HepG2 (cell line): ENCODE measurements around the gene DENND5B. TPM values are rescaled to one million over a fixed set of nuclear protein-coding genes. Genes with fewer than 3 reads are reported as not detected.

Experiments
- ATAC-seq: fragments of 200-7000 bp; cut with Tn5 transposase; 3 replicates; pipeline ENCODE4 v1.9.1; 2020; ENCODE audit warnings: mild to moderate bottlenecking, moderate library complexity
- Bru-seq: library from RNA; stranded (reverse); fragments of 400-500 nt; gene quantifications from one replicate; lab custom pipeline; 2021; lab: Mats Ljungman, UMichigan
- BruChase-seq, 2 experiments: library from RNA; stranded (reverse); fragments of 400-500 nt; gene quantifications; one replicate each; lab custom pipeline; 2021; lab: Mats Ljungman, UMichigan
- BruUV-seq: library from RNA; stranded (reverse); fragments of 400-500 nt; replicated peaks from 2 replicates; lab custom pipeline; 2021; lab: Mats Ljungman, UMichigan
- CTCF ChIA-PET: fragments of 300-600 bp; formaldehyde crosslinking; extraction: SDS; loops from one replicate; lab custom pipeline; 2021; ENCODE audit warnings: low total read pairs, inconsistent platforms, low intra/inter-chr PET ratio; lab: Yijun Ruan, JAX
- POLR2A ChIA-PET: fragments of 350-600 bp; sonication (Branson Sonifier 250); formaldehyde crosslinking; loops from one replicate; lab custom pipeline; 2020; ENCODE audit warnings: antibody characterized with exemption, inconsistent platforms; lab: Yijun Ruan, JAX
- DNase-seq: peaks from one replicate; pipeline ENCODE4 v3.0.0-alpha.2; 2015; ENCODE audit warnings: low spot score
- FAIRE-seq: peaks from 3 replicates; lab custom pipeline; 2011; peaks lifted over from hg19 to GRCh38; lab: Jason Lieb, UNC
- H2AFZ ChIP-seq: one replicate; pipeline ENCODE4 v1.6.1; 2011; ENCODE audit warnings: low read length, inconsistent platforms
- H3K27ac ChIP-seq: fragments of 300-600 bp; 3 replicates; pipeline ENCODE4 v1.8.0; 2011; ENCODE audit warnings: mixed run types, mild to moderate bottlenecking, mixed read lengths, low read length, inconsistent platforms; ENCODE audit not compliant: insufficient read depth; ENCODE audit errors: extremely low read length
- H3K27me3 ChIP-seq, 2 experiments: fragments of 200-600 bp in 1 of 2; 2 replicates in 1 of 2; 3 replicates in 1 of 2; pipeline versions ENCODE4 v1.6.0 to v1.8.0; 2011; ENCODE audit warnings: low read length in 2 of 2, mild to moderate bottlenecking in 2 of 2, moderate library complexity in 2 of 2, inconsistent platforms in 1 of 2; ENCODE audit not compliant: insufficient read depth in 2 of 2, control insufficient read depth in 1 of 2
- H3K36me3 ChIP-seq, 2 experiments: fragments of 200-600 bp in 1 of 2; replicated peaks in 1 of 2; 2 replicates in 1 of 2; 3 replicates in 1 of 2; pipeline versions ENCODE4 v1.5.1 to v1.8.0; 2011; ENCODE audit warnings: low read length in 2 of 2, inconsistent platforms in 1 of 2; ENCODE audit not compliant: insufficient read depth in 2 of 2, control insufficient read depth in 1 of 2
- H3K4me1 ChIP-seq: 2 replicates; pipeline ENCODE4 v1.5.1; 2012; ENCODE audit warnings: low read length, inconsistent platforms; ENCODE audit not compliant: insufficient read depth
- H3K4me2 ChIP-seq: 2 replicates; pipeline ENCODE4 v1.6.0; 2011; ENCODE audit warnings: low read depth, low read length, inconsistent platforms
- H3K4me3 ChIP-seq, 3 experiments: fragments of 200-600 bp in 1 of 3; sonication (generic), shearing (Covaris generic) in 1 of 3; replicated peaks in 1 of 3; 2 replicates each; pipeline ENCODE4 v1.5.1; 2011 to 2016; ENCODE audit warnings: low read length in 3 of 3, inconsistent platforms in 2 of 3, low read depth in 2 of 3, mild to moderate bottlenecking in 2 of 3, control low read depth in 1 of 3, mixed read lengths in 1 of 3; ENCODE audit not compliant: insufficient read depth in 1 of 3
- H3K79me2 ChIP-seq: one replicate; pipeline ENCODE4 v1.6.1; 2011; ENCODE audit warnings: low read length, inconsistent platforms; ENCODE audit not compliant: insufficient read depth
- H3K9ac ChIP-seq: 2 replicates; pipeline ENCODE4 v1.6.0; 2011; ENCODE audit warnings: mild to moderate bottlenecking, low read depth, low read length, inconsistent platforms; ENCODE audit not compliant: insufficient read depth
- H3K9me3 ChIP-seq: 2 replicates; pipeline ENCODE4 v1.5.1; 2012; ENCODE audit warnings: mild to moderate bottlenecking, low read length
- H4K20me1 ChIP-seq: 2 replicates; pipeline ENCODE4 v1.6.0; 2011; ENCODE audit warnings: inconsistent platforms, mild to moderate bottlenecking, low read length, moderate library complexity; ENCODE audit not compliant: insufficient read depth
- ATAD3A ChIP-seq: sonication (generic); formaldehyde crosslinking; IDR thresholded peaks from 2 replicates; pipeline ENCODE4 v1.4.0; 2020; ENCODE audit warnings: missing genetic modification reagents
- ATF7-NPFF ChIP-seq: sonication (generic); formaldehyde crosslinking; IDR thresholded peaks from 2 replicates; pipeline ENCODE4 v1.8.1; 2023; ENCODE audit warnings: mild to moderate bottlenecking, low read depth, missing genetic modification reagents, moderate library complexity
- ELF3 ChIP-seq: IDR thresholded peaks from 2 replicates; pipeline ENCODE4 v1.6.1; 2016; ENCODE audit warnings: missing genetic modification reagents, missing compliant biosample characterization
- GFI1 ChIP-seq: sonication (generic); formaldehyde crosslinking; IDR thresholded peaks from 2 replicates; pipeline ENCODE4 v1.5.0; 2020; ENCODE audit warnings: missing genetic modification reagents, mild to moderate bottlenecking, borderline replicate concordance
- KMT2A ChIP-seq: sonication (generic); formaldehyde crosslinking; IDR thresholded peaks from 2 replicates; pipeline ENCODE4 v1.4.0; 2020; ENCODE audit warnings: missing genetic modification reagents
- MAZ ChIP-seq, 2 experiments: sonication (generic) in 1 of 2; formaldehyde crosslinking in 1 of 2; IDR thresholded peaks; 2 replicates each; pipeline versions ENCODE4 v1.5.0 to v1.6.1; 2012 to 2020; ENCODE audit warnings: low read depth in 2 of 2, mild to moderate bottlenecking in 2 of 2, borderline replicate concordance in 1 of 2, improper control_type of control experiment in 1 of 2, low read length in 1 of 2, missing genetic modification reagents in 1 of 2, moderate library complexity in 1 of 2
- YEATS4 ChIP-seq: sonication (generic); formaldehyde crosslinking; IDR thresholded peaks from 2 replicates; pipeline ENCODE4 v1.4.0; 2020; ENCODE audit warnings: missing genetic modification reagents, borderline replicate concordance
- ZNF431 ChIP-seq: sonication (generic); formaldehyde crosslinking; IDR thresholded peaks from 2 replicates; pipeline ENCODE4 v1.9.0; 2022; ENCODE audit warnings: missing genetic modification reagents, low read depth, mild to moderate bottlenecking, borderline replicate concordance
- ZNF563 ChIP-seq: sonication (generic); formaldehyde crosslinking; IDR thresholded peaks from 2 replicates; pipeline ENCODE4 v1.8.0; 2022; ENCODE audit warnings: mild to moderate bottlenecking, moderate library complexity, missing genetic modification reagents
- ZNF670 ChIP-seq: sonication (generic); formaldehyde crosslinking; IDR thresholded peaks from 2 replicates; pipeline ENCODE4 v1.8.0; 2022; ENCODE audit warnings: mild to moderate bottlenecking, missing genetic modification reagents, borderline replicate concordance
- ZNF709 ChIP-seq: sonication (generic); formaldehyde crosslinking; IDR thresholded peaks from 2 replicates; pipeline ENCODE4 v1.5.0; 2020; ENCODE audit warnings: mild to moderate bottlenecking, missing genetic modification reagents
- ZSCAN9 ChIP-seq: IDR thresholded peaks from 2 replicates; pipeline ENCODE4 v1.6.1; 2016; ENCODE audit warnings: borderline replicate concordance
- WGBS: methylation state at CpG from one replicate; pipeline ENCODE4 v1.1.6; 2017; ENCODE audit warnings: low lambda C conversion rate; 5-methylcytosine and 5-hydroxymethylcytosine counted together
- in situ Hi-C: cut with HindIII; loops from 2 replicates; pipeline ENCODE4 v1.10.0; 2017; ENCODE audit warnings: low pct_unique_long_range_greater_than_20kb; ENCODE audit not compliant: extremely low pct_ligation_motif_present
- intact Hi-C: fragments of 100-400 bp; cut with micrococcal nuclease; formaldehyde crosslinking; loops from one replicate; pipeline ENCODE4 v1.10.0; 2022; ENCODE audit not compliant: unreplicated experiment
- long read RNA-seq, 2 experiments: library from RNA in 1 of 2; library from polyadenylated mRNA in 1 of 2; stranded (forward) in 1 of 2; unstranded in 1 of 2; transcript quantifications; one replicate each; pipeline ENCODE4 v2.0.0, GENCODE V29; 2019 to 2022
- polyA minus RNA-seq, 3 experiments: library from RNA; depleted of rRNA, polyadenylated mRNA; stranded (reverse); fragments of >200 nt; gene quantifications; 2 replicates each; pipeline ENCODE4 v1.2.3, GENCODE V29; 2011; ENCODE audit warnings: low replicate concordance in 1 of 3
- polyA plus RNA-seq, 8 experiments: library from polyadenylated mRNA; depleted of rRNA in 3 of 8; stranded (reverse) in 7 of 8; unstranded in 1 of 8; fragments of >200 nt; fragmentation: Illumina TruSeq in 4 of 8; extraction: Trizol in 4 of 8; gene quantifications; 2 replicates each; pipeline versions ENCODE4 v1.2.1 to v1.2.3, GENCODE V29; 2011 to 2016; ENCODE audit warnings: low read depth in 4 of 8, missing spikeins in 1 of 8, mixed read lengths in 1 of 8; ENCODE audit not compliant: insufficient read depth in 1 of 8
- total RNA-seq, 5 experiments: library from RNA; depleted of rRNA; stranded (reverse); fragments of >200 nt; fragmentation: Illumina TruSeq; extraction: Trizol; gene quantifications; 2 replicates each; pipeline ENCODE4 v1.2.3, GENCODE V29; 2016; ENCODE audit warnings: low read depth in 1 of 5
- TF ChIP-seq, protein P1 (sequence below): sonication (generic); formaldehyde crosslinking; IDR thresholded peaks from 2 replicates; pipeline ENCODE4 v1.5.1; 2020; ENCODE audit warnings: mild to moderate bottlenecking, missing genetic modification reagents, moderate library complexity

The DENND5B gene
- total RNA-seq (2016; rRNA removed; fragmentation: Illumina TruSeq; extraction: Trizol), result 18.7 and 23.2 TPM in 2 replicates
- 14.8 and 15.4 TPM in 2 replicates for total RNA-seq (2016; cell fraction: cytosol; rRNA removed; fragmentation: Illumina TruSeq; extraction: Trizol; ENCODE audit: low read depth)
- 17.0 and 21.9 TPM in 2 replicates for total RNA-seq (2016; cell fraction: insoluble cytoplasmic fraction; rRNA removed; fragmentation: Illumina TruSeq; extraction: Trizol)
- total RNA-seq (2016; cell fraction: membrane; rRNA removed; fragmentation: Illumina TruSeq; extraction: Trizol), result 17.6 and 20.1 TPM in 2 replicates
- total RNA-seq (2016; cell fraction: nucleus; rRNA removed; fragmentation: Illumina TruSeq; extraction: Trizol), result 17.0 and 21.5 TPM in 2 replicates
- 12.8 and 14.7 TPM in 2 replicates for polyA plus RNA-seq (2011; rRNA removed)
- 7.6 and 11.3 TPM in 2 replicates for polyA plus RNA-seq (2011; cell fraction: cytosol; rRNA removed)
- polyA plus RNA-seq (2011; cell fraction: nucleus; rRNA removed), result 7.1 and 8.6 TPM in 2 replicates
- polyA plus RNA-seq (2012), result 10.4 and 12.0 TPM in 2 replicates
- polyA plus RNA-seq (2016; cell fraction: cytosol; fragmentation: Illumina TruSeq; extraction: Trizol; ENCODE audit: low read depth), result 2.2 and 2.6 TPM in 2 replicates
- polyA plus RNA-seq (2016; cell fraction: insoluble cytoplasmic fraction; fragmentation: Illumina TruSeq; extraction: Trizol; ENCODE audit: low read depth), result 14.4 and 15.3 TPM in 2 replicates
- 5.3 and 6.5 TPM in 2 replicates for polyA plus RNA-seq (2016; cell fraction: membrane; fragmentation: Illumina TruSeq; extraction: Trizol; ENCODE audit: low read depth)
- 12.9 and 13.9 TPM in 2 replicates for polyA plus RNA-seq (2016; cell fraction: nucleus; fragmentation: Illumina TruSeq; extraction: Trizol; ENCODE audit: insufficient read depth, low read depth)
- polyA minus RNA-seq (2011; rRNA and poly(A)+ RNA removed; ENCODE audit: low replicate concordance), result 36.9 and 38.4 TPM in 2 replicates
- polyA minus RNA-seq (2011; cell fraction: cytosol; rRNA and poly(A)+ RNA removed), result 20.2 and 23.4 TPM in 2 replicates
- polyA minus RNA-seq (2011; cell fraction: nucleus; rRNA and poly(A)+ RNA removed), result 42.4 and 47.2 TPM in 2 replicates
- percentile 84 among the genes with signal in this experiment for Bru-seq, nascent RNA
- BruChase-seq, experiment 1, labeled RNA remaining after a 6-hour chase, result percentile 86 among the genes with signal in this experiment
- percentile 83 among the genes with signal in this experiment for BruChase-seq, experiment 2, labeled RNA remaining after a 2-hour chase
- long read RNA-seq, experiment 1, partial matches to known transcripts, result 2 of 3 reads
- long read RNA-seq, experiment 1, other reads (novel, unspliced or antisense), result 1 of 3 reads
- long read RNA-seq, experiment 2, partial matches to known transcripts, result 4 of 9 reads
- long read RNA-seq, experiment 2, other reads (novel, unspliced or antisense), result 5 of 9 reads

DNA sequence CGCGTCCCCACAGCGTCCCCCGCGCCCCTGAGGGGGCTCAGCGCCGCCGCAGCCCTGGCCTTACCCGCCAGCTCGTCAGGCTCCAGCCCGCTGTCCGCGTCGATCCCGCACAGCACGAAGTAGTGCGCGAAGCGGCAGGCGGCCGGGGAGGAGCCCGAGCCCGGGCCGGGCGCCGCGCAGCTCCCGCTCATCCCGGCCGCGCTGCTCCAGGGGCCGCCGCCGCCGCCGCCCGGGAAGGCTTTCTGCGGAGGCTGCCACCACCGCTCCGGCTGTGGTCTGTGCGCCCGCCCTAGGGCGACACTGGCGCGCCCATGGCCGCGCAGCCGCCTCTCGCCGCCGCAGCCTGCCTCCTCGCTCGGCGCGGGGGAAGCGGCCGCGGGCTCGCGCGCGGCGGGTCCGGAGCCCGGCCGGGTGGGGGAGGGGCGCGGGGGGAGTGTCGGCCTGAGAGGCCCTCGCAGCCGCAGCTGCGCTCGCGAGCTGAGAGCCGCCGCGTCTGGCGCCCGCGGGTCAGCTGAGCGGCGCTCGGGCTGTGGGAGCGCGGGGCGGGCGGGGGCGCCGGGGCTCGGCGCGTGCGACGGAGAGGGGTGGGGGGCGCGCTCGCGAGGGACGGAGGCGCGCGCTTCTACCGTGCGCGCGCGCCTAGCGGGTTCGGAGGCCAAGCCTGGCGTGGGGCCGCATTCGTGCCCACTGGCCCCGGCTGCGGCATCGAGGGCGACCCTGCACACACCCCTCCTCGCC, at the start of gene DENND5B:
DENND5B (minus strand) TSS at position 495 of the 738 bp plus-strand sequence; CDS start at position 191, 304 bp downstream.
- Histone ChIP-seq H3K4me1 (peaks cover 34% of the 10 kb centered on the region), H3K27ac (peak within 1 kb of the TSS; percentile 100), H3K36me3 (no peaks in the 10 kb centered on the region), H4K20me1 (peaks cover 6% of the 10 kb centered on the region; the same call in 1 of the 2 replicates), H2AFZ (peak within 1 kb of the TSS; percentile 66), H3K79me2 (peaks cover 39% of the 10 kb centered on the region), H3K9me3 (no peaks in the 10 kb centered on the region), H3K9ac (peak within 1 kb of the TSS; percentile 96), H3K4me2 (peak within 1 kb of the TSS; percentile 96), H3K27me3 (no peaks in the 10 kb centered on the region), H3K4me3 (peak within 1 kb of the TSS; percentile 86 to 95 (median 89))
- ChIA-PET CTCF (no interaction called here), POLR2A (interaction anchor here (0.6 to 2.2 kb wide), 12 partner anchors 13 to 265 kb away, joined by 3 to 16 read pairs (median 4); partner anchors contain the start of gene SINHCAF)
- in situ Hi-C loops, result no loop called here
- FAIRE-seq (no peak), DNase-seq (peak; percentile 50), ATAC-seq (peak; percentile 63)
- no TSS peak for BruUV-seq
- WGBS, result no CpG with 5 or more reads among the region's 117 CpGs
- intact Hi-C loops, result no loop called here
- TF ChIP-seq ZNF709 (CRISPR knock-in tag), result 0 out of 2 replicates have a peak, but pooled peaks have one; percentile 28
- 0 out of 2 replicates have a peak, but pooled peaks have one; percentile 2 for TF ChIP-seq ELF3 (CRISPR knock-in tag)
- TF ChIP-seq KMT2A (CRISPR knock-in tag), result peak; percentile 17; the same call in 1 of the 2 replicates
- TF ChIP-seq MAZ (IDR thresholded peaks at IDR 0.05; ENCODE audit: borderline replicate concordance, low read depth, low read length), result no peak
- peak; percentile 73 for TF ChIP-seq MAZ (CRISPR knock-in tag; IDR thresholded peaks at IDR 0.05; ENCODE audit: low read depth)
- no peak for TF ChIP-seq YEATS4 (CRISPR knock-in tag)
- TF ChIP-seq ZSCAN9 (CRISPR knock-in tag), result no peak
- no peak for TF ChIP-seq ZNF670 (CRISPR knock-in tag)
- no peak for TF ChIP-seq ZNF431 (CRISPR knock-in tag)
- TF ChIP-seq ATAD3A (CRISPR knock-in tag), result no peak
- 0 out of 2 replicates have a peak, but pooled peaks have one; percentile 26 for TF ChIP-seq GFI1
- TF ChIP-seq ATF7-NPFF (CRISPR knock-in tag), result 0 out of 2 replicates have a peak, but pooled peaks have one; percentile 0
- TF ChIP-seq, protein P1, sequence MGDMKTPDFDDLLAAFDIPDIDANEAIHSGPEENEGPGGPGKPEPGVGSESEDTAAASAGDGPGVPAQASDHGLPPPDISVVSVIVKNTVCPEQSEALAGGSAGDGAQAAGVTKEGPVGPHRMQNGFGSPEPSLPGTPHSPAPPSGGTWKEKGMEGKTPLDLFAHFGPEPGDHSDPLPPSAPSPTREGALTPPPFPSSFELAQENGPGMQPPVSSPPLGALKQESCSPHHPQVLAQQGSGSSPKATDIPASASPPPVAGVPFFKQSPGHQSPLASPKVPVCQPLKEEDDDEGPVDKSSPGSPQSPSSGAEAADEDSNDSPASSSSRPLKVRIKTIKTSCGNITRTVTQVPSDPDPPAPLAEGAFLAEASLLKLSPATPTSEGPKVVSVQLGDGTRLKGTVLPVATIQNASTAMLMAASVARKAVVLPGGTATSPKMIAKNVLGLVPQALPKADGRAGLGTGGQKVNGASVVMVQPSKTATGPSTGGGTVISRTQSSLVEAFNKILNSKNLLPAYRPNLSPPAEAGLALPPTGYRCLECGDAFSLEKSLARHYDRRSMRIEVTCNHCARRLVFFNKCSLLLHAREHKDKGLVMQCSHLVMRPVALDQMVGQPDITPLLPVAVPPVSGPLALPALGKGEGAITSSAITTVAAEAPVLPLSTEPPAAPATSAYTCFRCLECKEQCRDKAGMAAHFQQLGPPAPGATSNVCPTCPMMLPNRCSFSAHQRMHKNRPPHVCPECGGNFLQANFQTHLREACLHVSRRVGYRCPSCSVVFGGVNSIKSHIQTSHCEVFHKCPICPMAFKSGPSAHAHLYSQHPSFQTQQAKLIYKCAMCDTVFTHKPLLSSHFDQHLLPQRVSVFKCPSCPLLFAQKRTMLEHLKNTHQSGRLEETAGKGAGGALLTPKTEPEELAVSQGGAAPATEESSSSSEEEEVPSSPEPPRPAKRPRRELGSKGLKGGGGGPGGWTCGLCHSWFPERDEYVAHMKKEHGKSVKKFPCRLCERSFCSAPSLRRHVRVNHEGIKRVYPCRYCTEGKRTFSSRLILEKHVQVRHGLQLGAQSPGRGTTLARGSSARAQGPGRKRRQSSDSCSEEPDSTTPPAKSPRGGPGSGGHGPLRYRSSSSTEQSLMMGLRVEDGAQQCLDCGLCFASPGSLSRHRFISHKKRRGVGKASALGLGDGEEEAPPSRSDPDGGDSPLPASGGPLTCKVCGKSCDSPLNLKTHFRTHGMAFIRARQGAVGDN (CRISPR knock-in tag), result peak; percentile 67; the same call in 1 of the 2 replicates
- peak; percentile 52; the same call in 1 of the 2 replicates for TF ChIP-seq ZNF563 (CRISPR knock-in tag)
